DND-41 (cell line): ENCODE measurements around the gene CLN6.

Experiments
- EZH2 ChIP-seq: IDR thresholded peaks from 3 replicates; pipeline ENCODE4 v1.6.1; 2012; ENCODE audit warnings: borderline replicate concordance, low read depth, mild to moderate bottlenecking, moderate library complexity, low read length, inconsistent platforms; ENCODE audit not compliant: severe bottlenecking
- TF ChIP-seq, protein P1 (sequence below): IDR thresholded peaks from 2 replicates; pipeline ENCODE4 v1.5.1; 2012; ENCODE audit warnings: borderline replicate concordance, low read length, moderate library complexity, mild to moderate bottlenecking; ENCODE audit not compliant: poor library complexity, severe bottlenecking; ENCODE audit errors: extremely low read depth

DNA sequence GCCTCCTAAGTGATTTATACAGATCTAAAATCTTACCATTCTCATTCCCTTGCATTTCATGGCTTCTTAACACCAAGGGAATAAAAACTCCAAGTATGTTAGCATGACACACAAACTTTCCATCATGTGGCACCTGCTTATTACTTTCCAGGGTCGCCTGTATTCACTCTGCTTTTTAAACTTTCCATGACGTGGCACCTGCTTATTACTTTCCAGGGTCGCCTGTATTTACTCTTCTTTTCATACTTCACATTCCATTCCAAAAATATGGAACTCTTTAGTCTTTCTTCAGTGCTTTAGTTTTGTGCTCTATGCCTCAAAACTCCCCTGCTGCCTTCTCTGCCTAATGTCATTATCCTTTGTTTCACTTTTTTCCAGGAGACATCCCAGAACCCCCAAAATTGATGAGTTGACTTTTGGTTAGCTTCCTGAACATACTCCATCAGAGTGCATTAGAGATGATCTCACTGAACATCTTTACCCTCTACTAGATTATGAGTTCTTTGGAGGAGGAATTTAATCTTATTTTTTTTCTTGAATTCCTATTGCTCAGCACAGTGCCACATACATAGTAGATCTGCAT is 71.4 kb downstream of the CLN6 start:
- TF ChIP-seq, protein P1, sequence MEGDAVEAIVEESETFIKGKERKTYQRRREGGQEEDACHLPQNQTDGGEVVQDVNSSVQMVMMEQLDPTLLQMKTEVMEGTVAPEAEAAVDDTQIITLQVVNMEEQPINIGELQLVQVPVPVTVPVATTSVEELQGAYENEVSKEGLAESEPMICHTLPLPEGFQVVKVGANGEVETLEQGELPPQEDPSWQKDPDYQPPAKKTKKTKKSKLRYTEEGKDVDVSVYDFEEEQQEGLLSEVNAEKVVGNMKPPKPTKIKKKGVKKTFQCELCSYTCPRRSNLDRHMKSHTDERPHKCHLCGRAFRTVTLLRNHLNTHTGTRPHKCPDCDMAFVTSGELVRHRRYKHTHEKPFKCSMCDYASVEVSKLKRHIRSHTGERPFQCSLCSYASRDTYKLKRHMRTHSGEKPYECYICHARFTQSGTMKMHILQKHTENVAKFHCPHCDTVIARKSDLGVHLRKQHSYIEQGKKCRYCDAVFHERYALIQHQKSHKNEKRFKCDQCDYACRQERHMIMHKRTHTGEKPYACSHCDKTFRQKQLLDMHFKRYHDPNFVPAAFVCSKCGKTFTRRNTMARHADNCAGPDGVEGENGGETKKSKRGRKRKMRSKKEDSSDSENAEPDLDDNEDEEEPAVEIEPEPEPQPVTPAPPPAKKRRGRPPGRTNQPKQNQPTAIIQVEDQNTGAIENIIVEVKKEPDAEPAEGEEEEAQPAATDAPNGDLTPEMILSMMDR, result no peak
- no peak for TF ChIP-seq EZH2
